Left ventricle myocardium superior (tissue), 1 donor: ENCODE measurements around the gene PTMS. TPM values are rescaled to one million over a fixed set of nuclear protein-coding genes. Genes with fewer than 3 reads are reported as not detected.
A peak's percentile ranks its signal among the peaks of the same experiment; 100 is the strongest.

Experiments
- ATAC-seq: fragments of 200-7000 bp; cut with Tn5 transposase; one replicate; pipeline ENCODE4 v1.9.1; 2020; ENCODE audit warnings: mild to moderate bottlenecking, moderate library complexity
- DNase-seq: peaks from one replicate; pipeline ENCODE4 v3.0.0-alpha.2; 2020
- intact Hi-C: fragments of 100-400 bp; cut with micrococcal nuclease; formaldehyde crosslinking; loops from one replicate; pipeline ENCODE4 v1.11.0; 2022
- total RNA-seq: library from RNA; stranded (reverse); fragmentation: NEBNext Ultra II Directional; extraction: Animal tissue kit (Norgen Biotek cat#: 25700); gene quantifications from one replicate; pipeline ENCODE4 v1.2.1, GENCODE V29; 2021
- donor health status: DM: no; HTN: yes; CAD: no; lungs with severe emphysema.

PTMS gene
- total RNA-seq, 1 donor from 2014 or later = 133 TPM

- DNase-seq = peak; percentile 71
- ATAC-seq = no peak
- intact Hi-C loops = no loop called here
Measured at GRCh38 chr12:6768990-6769389, 2.8 kb downstream of the PTMS start.

- DNase-seq = peak; percentile 24
- intact Hi-C loops = no loop called here
- no peak for ATAC-seq
Measured at GRCh38 chr12:6769666-6770065, 3.5 kb downstream of the PTMS start.

- DNase-seq (peak; percentile 23), ATAC-seq (no peak)
- intact Hi-C loops = no loop called here
Measured at GRCh38 chr12:6770094-6770493, 3.9 kb downstream of the PTMS start.

GRCh38 chr12:6770600-6770999 is 4.4 kb downstream of the PTMS start:
- no peak for DNase-seq
- no peak for ATAC-seq
- intact Hi-C loops = no loop called here

GRCh38 chr12:6771091-6771495 is 4.9 kb downstream of the PTMS start:
- peak; percentile 38 for DNase-seq
- no peak for ATAC-seq
- intact Hi-C loops = no loop called here

- DNase-seq (peak; percentile 3), ATAC-seq (peak; percentile 35)
- intact Hi-C loops = loop anchor here (2.0 kb wide), 1 partner anchor 37 kb away; no protein-coding TSS in a partner anchor
Measured at GRCh38 chr12:6771509-6772330, 5.6 kb downstream of the PTMS start.

GRCh38 chr12:6772331-6772695 is 6.2 kb downstream of the PTMS start, which contains the start of gene LAG3:
Gene LAG3 (plus strand): TSS chr12:6772520. CDS start chr12:6772853, 333 bp downstream.
- DNase-seq = peak; percentile 33
- peak; percentile 6 for ATAC-seq
- intact Hi-C loops = loop anchor here (2.0 kb wide), 1 partner anchor 38 kb away; no protein-coding TSS in a partner anchor

GRCh38 chr12:6772726-6773589 is 6.8 kb downstream of the PTMS start:
- intact Hi-C loops = loop anchor here (2.0 kb wide), 1 partner anchor 38 kb away; no protein-coding TSS in a partner anchor
- DNase-seq (peak; percentile 22), ATAC-seq (no peak)

GRCh38 chr12:6773590-6774351 is 7.6 kb downstream of the PTMS start:
- ATAC-seq = no peak
- peak; percentile 37 for DNase-seq
- intact Hi-C loops = loop anchor here (2.0 kb wide), 1 partner anchor 39 kb away; no protein-coding TSS in a partner anchor

- intact Hi-C loops = no loop called here
- ATAC-seq (no peak), DNase-seq (peak; percentile 28)
Measured at GRCh38 chr12:6774499-6775062, 8.4 kb downstream of the PTMS start.

GRCh38 chr12:6775185-6776174 is 9.3 kb downstream of the PTMS start:
- intact Hi-C loops = no loop called here
- DNase-seq = no peak
- no peak for ATAC-seq

GRCh38 chr12:6777386-6777785 is 11.2 kb downstream of the PTMS start:
- intact Hi-C loops = no loop called here
- DNase-seq = no peak
- no peak for ATAC-seq

GRCh38 chr12:6778217-6778573 is 12.0 kb downstream of the PTMS start:
- ATAC-seq (peak; percentile 64), DNase-seq (peak; percentile 66)
- intact Hi-C loops = no loop called here

GRCh38 chr12:6778574-6779550 is 12.7 kb downstream of the PTMS start:
- intact Hi-C loops = no loop called here
- DNase-seq (peak; percentile 95), ATAC-seq (peak; percentile 97)

- ATAC-seq = no peak
- no peak for DNase-seq
- intact Hi-C loops = no loop called here
Measured at GRCh38 chr12:6779708-6780432, 13.7 kb downstream of the PTMS start.

GRCh38 chr12:6780573-6780972 is 14.4 kb downstream of the PTMS start:
- DNase-seq = no peak
- no peak for ATAC-seq
- intact Hi-C loops = no loop called here
